ENCODE data around the gene MPZL1.
"Not testable (repeated sequence)": the region's sequence is repeated elsewhere in the genome, so short reads cannot be mapped to it uniquely, and the experiment has no call there.

The MPZL1 gene

GRCh38 chr1:167806235-167806634, 84.5 kb downstream of the MPZL1 start:
- not testable (repeated sequence) for DNase-seq (ENCODE audit: low read depth in 1 of 2, low spot score in 1 of 2)

GRCh38 chr1:167806676-167807075, 84.9 kb downstream of the MPZL1 start:
- not testable (repeated sequence) for DNase-seq (ENCODE audit: low read depth in 1 of 2, low spot score in 1 of 2)

DNA sequence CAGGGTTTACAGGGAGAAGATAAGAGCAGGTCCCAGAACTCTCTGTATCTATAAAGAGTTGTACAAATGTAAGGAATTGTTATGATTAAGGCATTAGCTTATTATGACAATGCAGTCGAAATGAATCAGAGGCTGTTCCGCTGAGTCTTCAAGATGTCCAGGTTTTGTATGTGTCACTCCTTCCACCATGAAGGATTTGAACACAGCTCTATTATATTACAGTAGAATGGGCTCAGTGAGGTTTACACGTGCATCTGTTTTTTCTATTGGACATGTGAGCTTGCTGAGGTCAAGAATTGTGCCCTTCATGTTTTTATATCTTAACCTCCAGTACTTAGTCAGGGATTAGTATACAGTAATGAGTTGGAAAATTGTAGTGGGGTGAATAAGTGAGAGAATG, 86.3 kb downstream of the MPZL1 start:
- DNase-seq (ENCODE audit: low read depth in 1 of 2, low spot score in 1 of 2): no peak

DNA sequence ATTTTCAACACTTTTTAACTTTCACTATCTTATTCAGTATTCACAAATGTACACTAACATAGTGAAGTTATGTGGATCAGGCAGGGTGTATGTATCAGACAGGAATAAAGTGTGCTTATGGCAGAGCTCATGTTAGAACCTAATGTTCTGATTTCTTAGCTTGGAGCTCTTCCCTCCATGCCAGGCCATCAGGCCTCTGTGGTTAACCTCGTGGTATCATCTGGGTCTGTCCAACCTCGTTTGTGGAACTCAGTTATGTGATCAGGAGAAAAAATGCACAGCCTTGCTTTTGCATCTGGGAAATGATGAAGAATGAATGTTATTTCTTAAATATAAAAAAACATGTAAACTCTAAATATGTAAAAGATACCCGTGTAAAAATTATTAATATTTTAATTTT, 86.9 kb downstream of the MPZL1 start:
- DNase-seq (ENCODE audit: low read depth in 1 of 2, low spot score in 1 of 2): no peak

- DNase-seq (ENCODE audit: low read depth in 1 of 2, low spot score in 1 of 2): no peak
Measured at GRCh38 chr1:167812972-167813371, 91.2 kb downstream of the MPZL1 start.

- DNase-seq (ENCODE audit: low read depth in 1 of 2, low spot score in 1 of 2): no peak
Measured at GRCh38 chr1:167815650-167816049, 93.9 kb downstream of the MPZL1 start.

- DNase-seq (ENCODE audit: low read depth in 1 of 2, low spot score in 1 of 2): no peak
Measured at GRCh38 chr1:167819849-167820683, 98.3 kb downstream of the MPZL1 start.

DNA sequence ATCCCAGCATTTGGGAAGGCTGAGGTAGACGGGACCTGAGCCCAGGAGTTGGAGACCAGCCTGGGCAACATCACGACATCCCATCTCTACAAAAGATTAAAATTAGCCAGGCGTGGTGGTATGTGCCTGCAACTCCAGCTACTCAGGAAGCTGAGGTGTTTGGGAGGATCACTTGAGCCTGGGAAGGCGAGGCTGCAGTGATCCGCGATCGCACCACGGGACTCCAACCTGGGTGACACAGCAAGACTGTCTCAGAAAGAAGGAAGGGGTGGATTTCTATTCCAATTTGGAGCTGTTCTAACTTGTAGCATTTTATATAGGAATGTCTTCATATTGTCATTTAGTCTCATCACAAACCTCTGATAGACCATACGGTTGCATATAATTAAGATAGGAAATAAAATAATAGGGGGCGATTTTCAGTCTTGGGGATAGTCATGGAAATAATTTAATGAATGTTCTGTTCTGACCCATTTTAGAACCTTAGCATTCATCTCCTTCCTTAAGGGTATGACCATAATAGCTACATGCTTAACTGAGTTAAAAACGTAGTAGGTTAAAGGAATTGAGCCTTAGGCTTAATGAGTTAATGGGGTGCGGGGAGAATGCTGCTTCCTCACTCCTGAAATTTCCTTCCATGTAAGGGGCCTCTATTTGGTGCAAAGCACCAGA, 99.0 kb downstream of the MPZL1 start:
- no peak for DNase-seq (ENCODE audit: low read depth in 1 of 2, low spot score in 1 of 2)

DNA sequence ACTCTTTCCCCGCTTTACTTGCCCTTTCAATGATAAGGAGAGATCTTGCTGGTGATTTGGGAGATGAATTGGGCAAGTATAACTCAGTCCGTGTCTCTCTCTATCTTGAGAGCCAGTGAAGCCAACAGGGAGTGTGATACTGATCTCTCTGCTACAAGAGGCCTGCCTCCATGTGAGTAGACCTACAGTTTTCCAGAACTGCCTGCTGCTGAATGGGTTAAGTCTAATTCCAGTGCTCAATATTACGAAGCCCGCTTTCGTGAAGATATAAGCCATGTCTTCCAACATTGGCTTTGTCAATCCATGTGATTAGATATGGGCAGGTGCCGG, 99.5 kb downstream of the MPZL1 start:
- no peak for DNase-seq (ENCODE audit: low read depth in 1 of 2, low spot score in 1 of 2)

DNA sequence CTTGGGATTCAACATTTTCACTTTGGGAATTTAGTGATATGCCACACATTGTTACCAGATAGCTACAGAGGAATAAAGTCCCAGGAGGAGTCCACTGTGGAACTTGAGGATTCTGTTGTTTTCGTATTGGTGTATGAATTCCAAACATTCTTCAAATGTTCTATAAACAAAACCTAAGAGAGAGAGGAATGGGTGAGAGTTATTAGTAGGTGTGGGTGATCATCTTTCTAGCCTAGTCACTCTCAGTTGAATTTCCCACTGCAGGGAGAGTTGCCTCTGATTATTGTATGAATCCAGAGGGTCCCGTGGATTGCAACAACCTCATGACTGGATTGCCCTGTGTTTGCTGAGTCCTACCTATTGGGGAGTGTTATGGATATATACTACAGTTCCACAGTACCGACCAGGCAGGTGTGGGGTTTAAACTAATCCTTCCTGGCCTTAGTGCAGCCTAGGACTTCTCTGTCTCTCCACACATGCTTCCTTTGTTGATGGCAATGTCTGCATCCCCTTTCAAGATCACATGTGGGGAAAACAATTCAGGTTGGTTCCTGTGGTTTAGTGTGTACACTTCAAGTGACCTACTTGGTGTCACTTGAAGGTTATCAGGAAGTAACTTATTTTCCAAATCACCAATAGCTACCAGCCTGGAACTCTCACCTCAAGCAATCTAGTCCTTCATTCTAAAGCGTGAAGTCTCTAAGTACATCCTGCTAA, 100.3 kb downstream of the MPZL1 start:
- DNase-seq (ENCODE audit: low read depth in 1 of 2, low spot score in 1 of 2): no peak

DNA sequence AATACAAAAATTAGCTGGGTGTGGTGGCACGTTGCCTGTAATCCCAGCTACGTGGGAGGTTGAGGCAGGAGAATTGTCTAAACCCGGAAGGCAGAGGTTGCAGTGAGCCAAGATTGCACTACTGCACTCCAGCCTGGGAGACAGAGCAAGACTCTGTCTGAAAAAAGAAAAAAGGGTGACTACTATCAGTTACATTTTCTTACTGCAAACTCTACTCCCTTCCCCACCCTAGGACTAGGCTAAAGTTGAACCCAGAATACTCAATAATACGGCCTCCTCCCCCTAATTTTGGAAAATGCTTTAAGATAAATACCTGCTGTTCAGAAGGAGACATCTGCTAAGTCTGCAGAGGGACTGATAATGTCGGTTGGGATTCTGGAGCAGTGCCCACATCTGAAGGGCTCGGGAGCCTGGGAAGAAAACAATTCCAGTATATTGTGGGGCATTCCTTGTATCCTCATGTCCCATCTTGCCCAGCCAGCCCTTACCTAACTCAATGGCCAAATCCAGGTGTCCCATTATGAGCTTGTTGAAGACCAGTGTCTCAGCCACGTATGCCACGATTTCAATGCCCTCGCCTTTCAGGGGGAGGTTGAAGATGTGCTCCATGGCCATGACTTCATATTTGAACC, 102.5 kb downstream of the MPZL1 start:
- DNase-seq (ENCODE audit: low read depth in 1 of 2, low spot score in 1 of 2): no peak

GRCh38 chr1:167825419-167826079, 103.8 kb downstream of the MPZL1 start:
- no peak for DNase-seq (ENCODE audit: low read depth in 1 of 2, low spot score in 1 of 2)

GRCh38 chr1:167826127-167826526, 104.3 kb downstream of the MPZL1 start:
- DNase-seq (ENCODE audit: low read depth in 1 of 2, low spot score in 1 of 2): no peak

GRCh38 chr1:167829868-167830267, 108.1 kb downstream of the MPZL1 start:
- DNase-seq (ENCODE audit: low read depth in 1 of 2, low spot score in 1 of 2): no peak

GRCh38 chr1:167830668-167831067, 108.9 kb downstream of the MPZL1 start:
- not testable (repeated sequence) for DNase-seq (ENCODE audit: low read depth in 1 of 2, low spot score in 1 of 2)

- no peak for DNase-seq (ENCODE audit: low read depth in 1 of 2, low spot score in 1 of 2)
Measured at GRCh38 chr1:167832693-167833092, 110.9 kb downstream of the MPZL1 start.

DNA sequence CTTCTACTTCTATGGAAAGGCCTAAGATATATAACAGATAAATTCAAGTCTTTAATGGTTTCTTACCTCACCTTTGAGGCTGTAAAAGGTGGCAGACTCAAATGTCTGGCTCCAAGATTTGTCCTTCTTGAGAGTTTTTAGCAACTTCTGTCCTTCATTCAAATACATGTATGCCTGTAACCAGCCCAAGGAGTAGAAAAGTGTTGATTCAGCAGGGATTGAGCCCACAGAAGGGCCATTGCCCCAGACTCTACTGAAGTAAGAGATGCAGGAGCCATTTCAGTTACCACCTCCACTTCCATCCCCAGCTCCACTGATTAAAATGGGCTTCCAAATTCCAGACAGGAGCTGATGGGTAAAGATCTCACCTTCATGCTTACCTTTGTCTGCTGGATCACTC, 112.1 kb downstream of the MPZL1 start:
- DNase-seq (ENCODE audit: low read depth in 1 of 2, low spot score in 1 of 2): no peak

GRCh38 chr1:167836197-167836596, 114.4 kb downstream of the MPZL1 start:
- DNase-seq (ENCODE audit: low read depth in 1 of 2, low spot score in 1 of 2): no peak

- no peak for DNase-seq (ENCODE audit: low read depth in 1 of 2, low spot score in 1 of 2)
Measured at GRCh38 chr1:167837326-167837725, 115.5 kb downstream of the MPZL1 start.

DNA sequence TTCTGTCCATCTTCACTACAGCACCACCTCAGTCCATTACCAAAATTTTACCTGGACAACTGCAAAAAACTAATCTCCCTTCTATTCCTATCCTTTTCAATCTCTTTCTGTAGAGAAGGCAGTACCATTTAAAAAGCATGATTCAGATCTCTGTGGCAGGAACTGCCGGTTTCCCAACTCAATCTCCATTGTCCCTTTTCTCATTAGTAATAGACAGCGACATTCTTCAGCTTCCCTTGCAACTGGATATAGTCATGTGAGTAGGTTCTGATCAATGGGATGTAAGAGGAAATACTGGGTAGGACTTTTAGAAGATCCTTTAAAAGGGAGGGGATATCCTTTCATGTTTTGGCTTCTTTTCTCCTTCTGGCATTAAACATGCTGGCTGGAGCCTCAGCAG, 117.2 kb downstream of the MPZL1 start:
- no peak for DNase-seq (ENCODE audit: low read depth in 1 of 2, low spot score in 1 of 2)

Measured in stimulated activated CD4-positive, alpha-beta T cell treated with anti-CD3 and anti-CD28 coated beads, Interleukin-15, amount 100 ng/mL, for 1 hour (primary cell).